Adrenal gland (tissue), 12 donors: Measurements from ENCODE around the gene AP4E1. TPM values are rescaled to one million over a fixed set of nuclear protein-coding genes. Genes with fewer than 3 reads are reported as not detected.

Experiments
- DNase-seq, 7 donors: peaks; one replicate each; pipeline ENCODE4 v3.0.0-alpha.2; 2019 to 2020
- H3K27ac ChIP-seq, 5 donors: fragments of 200-600 bp; sonication (generic) in 4 of 5; 1 replicate in 3 of 5; 2 replicates in 2 of 5; pipeline versions ENCODE4 v1.5.1 to v1.8.0; 2016 to 2020; ENCODE audit warnings: mild to moderate bottlenecking in 1 of 5
- H3K27me3 ChIP-seq: fragments of 200-600 bp; 2 replicates; pipeline ENCODE4 v1.8.0; 2021
- H3K36me3 ChIP-seq, 2 donors: fragments of 200-600 bp; replicated peaks in 1 of 2; 1 replicate in 1 of 2; 2 replicates in 1 of 2; pipeline versions ENCODE4 v1.5.1 to v1.8.0; 2018 to 2022
- H3K4me1 ChIP-seq, 2 donors: fragments of 200-600 bp; replicated peaks in 1 of 2; 1 replicate in 1 of 2; 2 replicates in 1 of 2; pipeline versions ENCODE4 v1.5.1 to v1.8.0; 2018 to 2021
- H3K4me3 ChIP-seq, 4 donors: fragments of 200-600 bp; sonication (generic) in 3 of 4; one replicate each; pipeline ENCODE4 v1.5.1; 2016 to 2018
- H3K9me3 ChIP-seq, 3 donors: fragments of 200-600 bp; sonication (generic) in 1 of 3; replicated peaks in 1 of 3; 1 replicate in 2 of 3; 2 replicates in 1 of 3; pipeline versions ENCODE4 v1.5.1 to v1.8.0; 2016 to 2021
- POLR2A ChIP-seq, 2 donors: fragments of 450-650 bp; IDR thresholded peaks; one replicate each; pipeline ENCODE4 v1.6.1; 2017; ENCODE audit warnings: antibody characterized with exemption in 2 of 2, mild to moderate bottlenecking in 2 of 2, moderate library complexity in 1 of 2
- WGBS, 4 donors: extraction: QIAGEN DNeasy Blood & Tissue Kit in 2 of 4; methylation state at CpG; one replicate each; pipeline versions ENCODE4 v1.1.5 to v1.1.7; 2013 to 2017; 5-methylcytosine and 5-hydroxymethylcytosine counted together
- intact Hi-C, 2 donors: fragments of 100-400 bp; cut with DNase I; formaldehyde crosslinking; loops; one replicate each; pipeline versions ENCODE4 v1.14.1 to v1.15.0; 2022 to 2023
- polyA plus RNA-seq, 3 donors: library from polyadenylated mRNA; stranded (reverse); fragments of 200-250 nt in 2 of 3; fragments of 350-450 nt in 1 of 3; fragmentation: Illumina TruSeq in 1 of 3; extraction: RNeasy Lipid Tissue Mini Kit (QIAGEN cat#74804) in 1 of 3; gene quantifications; one replicate each; pipeline ENCODE4 v1.2.3, GENCODE V29; 2013 to 2014
- total RNA-seq, 9 donors: library from RNA; depleted of rRNA in 4 of 9; stranded (reverse); fragments of >200 nt in 4 of 9; fragments of 120-200 nt in 1 of 9; fragmentation: NEBNext Ultra II Directional in 1 of 9; extraction: Animal tissue kit (Norgen Biotek cat#: 25700) in 1 of 9; gene quantifications; one replicate each; pipeline versions ENCODE4 v1.1.0 to v1.2.4, GENCODE V29; 2013 to 2023
- TF ChIP-seq, protein P1 (sequence below), 6 experiments: fragments of 450-650 bp in 4 of 6; fragments of 200-600 bp in 2 of 6; sonication (generic) in 1 of 6; IDR thresholded peaks; 1 replicate in 5 of 6; 2 replicates in 1 of 6; pipeline versions ENCODE4 v1.5.1 to v1.8.0; 2016 to 2021; ENCODE audit warnings: antibody characterized with exemption in 6 of 6, mild to moderate bottlenecking in 2 of 6, moderate library complexity in 1 of 6
- donor health status: healthy with polysubstance abuse.
- donor health status: Bipolar disorder and iron deficiency.
- donor health status: DM: yes; HTN: yes; CAD: no.
- donor health status: DM: no; HTN: no; CAD: no.
- donor health status: DM: no; HTN: no; CAD: no.
- donor health status: DM: yes; HTN: yes; CAD: no.

The AP4E1 gene
- total and polyA plus RNA-seq, 12 donors, result 2.0 to 23.0 (median 9.5) TPM

DNA sequence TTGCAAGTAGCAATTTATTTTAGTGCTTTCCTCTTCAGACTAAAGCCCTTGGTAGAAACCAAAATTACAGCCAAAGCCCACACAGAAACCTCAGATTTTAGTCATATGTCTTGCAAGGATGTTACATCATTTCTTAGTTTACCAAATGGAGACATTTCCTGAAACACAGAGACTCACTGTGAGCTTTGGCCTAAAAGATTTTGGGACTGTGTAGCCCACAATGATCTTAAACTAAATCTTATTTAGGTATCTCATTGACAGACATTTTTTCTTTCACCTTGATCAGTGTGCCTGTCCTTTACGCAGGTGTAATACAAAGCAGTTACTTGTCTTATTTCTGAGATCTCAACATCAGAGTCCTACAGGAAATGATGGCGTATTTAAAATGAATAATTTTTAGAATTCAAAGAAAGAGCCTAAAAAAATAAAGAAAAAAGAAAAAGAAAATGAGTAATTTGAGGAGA, 27.8 kb upstream of the AP4E1 start:
- peak overlapping the region in 1 of 5 donors; percentile 0 for H3K27ac ChIP-seq
- H3K4me3 ChIP-seq, result no peak overlapping the region
- no peaks in the 10 kb centered on the region for H3K36me3 ChIP-seq
- 91 to 94% (median 94%) methylated on average over 2 of the region's 2 CpGs for WGBS, 4 donors
- no peak for TF ChIP-seq POLR2A (IDR thresholded peaks at IDR 0.05)
- TF ChIP-seq, protein P1, sequence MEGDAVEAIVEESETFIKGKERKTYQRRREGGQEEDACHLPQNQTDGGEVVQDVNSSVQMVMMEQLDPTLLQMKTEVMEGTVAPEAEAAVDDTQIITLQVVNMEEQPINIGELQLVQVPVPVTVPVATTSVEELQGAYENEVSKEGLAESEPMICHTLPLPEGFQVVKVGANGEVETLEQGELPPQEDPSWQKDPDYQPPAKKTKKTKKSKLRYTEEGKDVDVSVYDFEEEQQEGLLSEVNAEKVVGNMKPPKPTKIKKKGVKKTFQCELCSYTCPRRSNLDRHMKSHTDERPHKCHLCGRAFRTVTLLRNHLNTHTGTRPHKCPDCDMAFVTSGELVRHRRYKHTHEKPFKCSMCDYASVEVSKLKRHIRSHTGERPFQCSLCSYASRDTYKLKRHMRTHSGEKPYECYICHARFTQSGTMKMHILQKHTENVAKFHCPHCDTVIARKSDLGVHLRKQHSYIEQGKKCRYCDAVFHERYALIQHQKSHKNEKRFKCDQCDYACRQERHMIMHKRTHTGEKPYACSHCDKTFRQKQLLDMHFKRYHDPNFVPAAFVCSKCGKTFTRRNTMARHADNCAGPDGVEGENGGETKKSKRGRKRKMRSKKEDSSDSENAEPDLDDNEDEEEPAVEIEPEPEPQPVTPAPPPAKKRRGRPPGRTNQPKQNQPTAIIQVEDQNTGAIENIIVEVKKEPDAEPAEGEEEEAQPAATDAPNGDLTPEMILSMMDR (IDR thresholded peaks at IDR 0.05), result no peak
- H3K27me3 ChIP-seq, result no peaks in the 10 kb centered on the region
- peaks cover 0 to 9% of the 10 kb centered on the region in 2 donors for H3K4me1 ChIP-seq
- intact Hi-C loops, result loop anchor here in 1 of 2 donors (5.0 kb wide), 1 partner anchor 208 kb away; no protein-coding TSS in a partner anchor
- H3K9me3 ChIP-seq, result no peaks in the 10 kb centered on the region
- DNase-seq, result no peak

DNA sequence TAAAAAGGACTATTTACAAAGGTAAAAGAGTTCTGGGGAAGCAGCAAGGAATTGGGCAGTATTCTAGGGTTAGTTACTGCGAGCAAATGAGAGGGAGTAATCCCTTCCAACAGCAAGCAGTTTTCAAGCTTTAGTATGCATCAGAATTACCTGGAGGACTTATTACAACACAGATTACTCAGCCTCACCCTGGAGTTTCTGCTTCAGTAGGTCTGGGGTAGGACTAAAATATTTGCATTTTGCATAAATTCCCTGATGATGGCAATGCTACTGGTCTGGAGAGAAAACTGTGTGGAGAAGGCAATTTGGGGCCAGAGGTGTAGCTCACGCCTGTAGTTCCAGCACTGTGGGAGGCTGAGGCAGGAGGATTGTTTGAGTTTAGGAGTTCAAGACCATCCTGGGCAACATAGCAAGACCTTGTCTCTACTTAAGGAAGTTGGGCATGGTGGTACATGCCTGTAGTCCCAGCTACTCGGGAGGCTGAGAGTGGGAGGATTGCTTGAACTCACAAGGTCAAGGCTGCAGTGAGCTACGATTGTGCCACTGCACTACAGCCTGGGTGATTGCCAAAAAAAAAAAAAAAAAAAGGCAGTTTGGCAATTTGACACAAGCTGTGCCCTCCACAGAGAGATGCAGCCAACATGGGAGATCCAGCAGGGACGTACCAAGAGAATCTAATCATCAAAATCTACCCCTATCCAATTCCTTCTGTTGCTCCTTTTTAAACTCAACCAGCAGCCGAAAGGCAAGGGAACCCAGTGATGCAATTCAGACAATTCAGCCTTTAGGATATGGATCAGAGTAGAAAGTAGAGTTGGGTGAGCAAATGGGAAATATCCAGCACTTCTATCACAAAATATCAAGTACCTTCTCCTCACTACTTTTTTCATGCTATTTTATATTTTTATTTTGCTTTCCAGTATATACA, 27.1 kb upstream of the AP4E1 start:
- H3K27ac ChIP-seq, result peak overlapping the region in 1 of 5 donors; percentile 29
- no peaks in the 10 kb centered on the region for H3K9me3 ChIP-seq
- DNase-seq, result peak in 4 of 7 donors; percentile 26 to 54 (median 41)
- no peak overlapping the region for H3K4me3 ChIP-seq
- TF ChIP-seq POLR2A (IDR thresholded peaks at IDR 0.05), result no peak
- peaks cover 0 to 9% of the 10 kb centered on the region in 2 donors for H3K4me1 ChIP-seq
- H3K36me3 ChIP-seq, result no peaks in the 10 kb centered on the region
- 46 to 62% (median 56%) methylated on average over 6 of the region's 6 CpGs for WGBS, 4 donors
- intact Hi-C loops, result loop anchor here in 1 of 2 donors (5.0 kb wide), 1 partner anchor 209 kb away; no protein-coding TSS in a partner anchor
- no peaks in the 10 kb centered on the region for H3K27me3 ChIP-seq

DNA sequence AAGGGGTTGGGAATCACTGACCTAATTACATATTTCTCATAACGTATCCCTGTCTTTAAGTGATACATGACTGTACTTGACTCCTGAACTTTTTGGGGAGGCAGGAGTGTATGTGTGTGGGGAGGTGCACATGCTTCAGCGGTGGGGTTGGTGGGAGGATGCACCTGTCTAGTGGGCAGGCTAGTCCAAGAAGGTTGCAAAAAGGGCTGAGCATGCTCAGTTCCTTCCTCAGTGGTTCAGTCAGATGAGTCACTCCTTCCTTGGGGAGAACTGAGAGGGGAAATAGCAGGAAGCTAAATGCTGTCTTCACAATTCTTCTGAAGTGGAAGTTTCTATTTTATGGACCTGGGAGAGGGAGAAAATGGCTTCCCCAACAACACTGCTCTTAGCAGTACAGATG, 24.6 kb upstream of the AP4E1 start:
- H3K9me3 ChIP-seq, result no peaks in the 10 kb centered on the region
- peak in 3 of 7 donors; percentile 13 to 22 (median 19) for DNase-seq
- H3K27me3 ChIP-seq, result no peaks in the 10 kb centered on the region
- no peak overlapping the region for H3K4me3 ChIP-seq
- intact Hi-C loops, result loop anchor here in 1 of 2 donors (5.0 kb wide), 1 partner anchor 212 kb away; no protein-coding TSS in a partner anchor
- no peaks in the 10 kb centered on the region for H3K36me3 ChIP-seq
- TF ChIP-seq, protein P1 (IDR thresholded peaks at IDR 0.05), result no peak
- TF ChIP-seq POLR2A (IDR thresholded peaks at IDR 0.05), result no peak
- peak overlapping the region in 1 of 5 donors; percentile 31 for H3K27ac ChIP-seq
- peaks cover 0 to 9% of the 10 kb centered on the region in 2 donors for H3K4me1 ChIP-seq
- 55 to 72% (median 61%) methylated on average over 2 of the region's 2 CpGs for WGBS, 4 donors

DNA sequence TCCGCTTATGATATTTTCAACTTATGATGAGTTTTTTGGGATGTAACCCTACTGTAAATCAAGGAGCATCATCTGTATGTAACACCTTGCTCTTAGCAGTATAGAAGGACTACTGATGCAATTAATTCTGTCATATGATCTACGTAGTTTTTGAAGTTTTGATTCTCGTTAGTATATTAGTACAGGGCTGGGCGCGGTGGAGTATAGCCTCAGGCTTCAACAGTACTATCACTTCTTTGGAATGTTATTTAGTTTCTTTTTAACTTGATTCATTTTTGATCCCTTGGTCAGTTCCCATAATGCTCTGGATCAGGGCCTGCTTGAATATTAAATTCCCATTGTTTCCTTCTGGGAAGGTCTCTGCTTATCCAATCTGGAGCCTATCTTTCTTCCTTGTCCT, 23.9 kb upstream of the AP4E1 start:
- Histone ChIP-seq H3K27me3 (no peaks in the 10 kb centered on the region), H3K4me1 (peaks cover 0 to 9% of the 10 kb centered on the region in 2 donors), H3K9me3 (no peaks in the 10 kb centered on the region), H3K4me3 (no peak overlapping the region), H3K27ac (peak overlapping the region in 2 of 5 donors; percentile 88 to 94), H3K36me3 (no peaks in the 10 kb centered on the region)
- 80 to 97% (median 89%) methylated on average over 5 of the region's 5 CpGs for WGBS, 4 donors
- intact Hi-C loops, result loop anchor here in 1 of 2 donors (5.0 kb wide), 1 partner anchor 212 kb away; no protein-coding TSS in a partner anchor
- TF ChIP-seq, protein P1 (IDR thresholded peaks at IDR 0.05), result no peak
- TF ChIP-seq POLR2A (IDR thresholded peaks at IDR 0.05), result no peak
- DNase-seq, result no peak
